HFF-Myc (cell line): ENCODE data around the gene ELOVL1.

ENCODE experiments used
- DNase-seq: peaks from one replicate; pipeline ENCODE4 v3.0.0-alpha.2; 2011; ENCODE audit warnings: low read depth; ENCODE audit errors: extremely low read depth
- H3K4me3 ChIP-seq: replicated peaks from 2 replicates; pipeline ENCODE4 v1.5.1; 2011; ENCODE audit warnings: low read depth, mild to moderate bottlenecking, control low read depth, low read length
- CTCF ChIP-seq: IDR thresholded peaks from 2 replicates; pipeline ENCODE4 v1.5.1; 2012; ENCODE audit warnings: mild to moderate bottlenecking, low read depth, low read length, control low read depth; ENCODE audit errors: missing control alignments

ELOVL1 gene

GRCh38 chr1:43363935-43364525, 3.8 kb downstream of the ELOVL1 start:
- TF ChIP-seq CTCF = no peak
- H3K4me3 ChIP-seq = no peak overlapping the region
- DNase-seq = no peak

- TF ChIP-seq CTCF = no peak
- no peak for DNase-seq
- H3K4me3 ChIP-seq = no peak overlapping the region
Measured at GRCh38 chr1:43363283-43363934, 4.4 kb downstream of the ELOVL1 start.

- no peak for DNase-seq
- TF ChIP-seq CTCF = no peak
Measured at GRCh38 chr1:43360616-43361015, 7.2 kb downstream of the ELOVL1 start.

GRCh38 chr1:43359696-43360095, 8.1 kb downstream of the ELOVL1 start:
- TF ChIP-seq CTCF = no peak
- peak overlapping the region; percentile 87 for H3K4me3 ChIP-seq
- no peak for DNase-seq

More at GRCh38 chr1:43360616-43361015, 7.2 kb downstream of the ELOVL1 start:
- peak overlapping the region; percentile 87 for H3K4me3 ChIP-seq

- H3K4me3 ChIP-seq = peak within 1 kb of the TSS; percentile 87
- no peak for TF ChIP-seq CTCF
- DNase-seq = peak; percentile 91
Measured at GRCh38 chr1:43358746-43359693, 8.8 kb downstream of the ELOVL1 start, which contains the start of gene CDC20. CDC20 (plus strand) TSS chr1:43358981; CDS start chr1:43359216, 235 bp downstream.

GRCh38 chr1:43358121-43358745, 9.6 kb downstream of the ELOVL1 start:
- H3K4me3 ChIP-seq = peak overlapping the region; percentile 87
- DNase-seq = peak; percentile 42
- TF ChIP-seq CTCF = peak; percentile 60
